Parietal lobe (tissue), 1 donor: Measurements from ENCODE around the gene SLC18A2. TPM values are rescaled to one million over a fixed set of nuclear protein-coding genes. Genes with fewer than 3 reads are reported as not detected.

Source experiments
- total RNA-seq: library from RNA; depleted of rRNA; stranded (reverse); fragments of >200 nt; gene quantifications from one replicate; pipeline ENCODE4 v1.2.3, GENCODE V29; 2014

SLC18A2 gene
- total RNA-seq = 0.31 TPM

GRCh38 chr10:117240621-117241529 is at the start of gene SLC18A2:
Gene SLC18A2, plus strand, starts transcription at chr10:117241114. Its CDS starts 580 bp downstream, at chr10:117241694.

GRCh38 chr10:117197189-117197588 is 43.7 kb upstream of the SLC18A2 start, which contains the start of gene KCNK18:
Gene KCNK18, plus strand, starts transcription at chr10:117197489. Its CDS starts 0 bp downstream, at chr10:117197489.

Other genes starting within 250 kb of the SLC18A2 start
- 109 TPM for gene SHTN1, start 235.9 kb upstream of the SLC18A2 start, total RNA-seq
- 2.5 TPM for gene VAX1, start 102.8 kb upstream of the SLC18A2 start, total RNA-seq
- gene KCNK18, start 43.6 kb upstream of the SLC18A2 start, total RNA-seq = not detected
- gene PDZD8, start 134.3 kb downstream of the SLC18A2 start, total RNA-seq = 30.4 TPM